HuH-7.5 (cell line): ENCODE results near the gene HBE1.
"Not testable (repeated sequence)": the region's sequence is repeated elsewhere in the genome, so short reads cannot be mapped to it uniquely, and the experiment has no call there.

Experiments used
- DNase-seq: peaks from one replicate; pipeline ENCODE4 v3.0.0; 2011; ENCODE audit warnings: low spot score

Gene HBE1

GRCh38 chr11:5253440-5253839 is 16.3 kb downstream of the HBE1 start:
- DNase-seq = not testable (repeated sequence)

- no peak for DNase-seq
These were observed 16.9 kb downstream of the HBE1 start for GRCh38 chr11:5252919-5253265.

GRCh38 chr11:5252192-5252918 is 17.4 kb downstream of the HBE1 start:
- DNase-seq = no peak

GRCh38 chr11:5251746-5252145 is 18.0 kb downstream of the HBE1 start:
- no peak for DNase-seq

GRCh38 chr11:5250543-5251204 is 19.1 kb downstream of the HBE1 start:
- DNase-seq = no peak

GRCh38 chr11:5249807-5250396 is 19.8 kb downstream of the HBE1 start, which contains the start of gene HBG1:
TSS of gene HBG1 (minus strand) at chr11:5249857. CDS start at chr11:5249804, 53 bp downstream.
- DNase-seq = not testable (repeated sequence)

GRCh38 chr11:5248498-5248897 is 21.2 kb downstream of the HBE1 start:
- not testable (repeated sequence) for DNase-seq

- no peak for DNase-seq
These were observed 22.1 kb downstream of the HBE1 start for GRCh38 chr11:5247472-5248192.

GRCh38 chr11:5246772-5247471 is 22.8 kb downstream of the HBE1 start:
- DNase-seq = no peak

GRCh38 chr11:5245155-5245554 is 24.6 kb downstream of the HBE1 start:
- DNase-seq = no peak

GRCh38 chr11:5243816-5244180 is 25.9 kb downstream of the HBE1 start:
- DNase-seq = no peak

GRCh38 chr11:5242933-5243815 is 26.6 kb downstream of the HBE1 start:
- DNase-seq = no peak

GRCh38 chr11:5242208-5242607 is 27.5 kb downstream of the HBE1 start:
- no peak for DNase-seq

GRCh38 chr11:5241458-5241857 is 28.3 kb downstream of the HBE1 start:
- no peak for DNase-seq

GRCh38 chr11:5240458-5240857 is 29.3 kb downstream of the HBE1 start:
- DNase-seq = no peak

- DNase-seq = no peak
These were observed 29.7 kb downstream of the HBE1 start for GRCh38 chr11:5240056-5240455.

GRCh38 chr11:5239046-5239445 is 30.7 kb downstream of the HBE1 start:
- no peak for DNase-seq

- no peak for DNase-seq
These were observed 31.3 kb downstream of the HBE1 start for GRCh38 chr11:5238486-5238885.

- DNase-seq = no peak
These were observed 32.3 kb downstream of the HBE1 start for GRCh38 chr11:5237420-5237819.

GRCh38 chr11:5235364-5236095 is 34.2 kb downstream of the HBE1 start:
- DNase-seq = no peak
